HG03139 (cell line): ENCODE data around the gene TRIM38.

Experiments
- ATAC-seq: cut with Tn5 transposase; IDR thresholded peaks from one replicate; pipeline ENCODE4 v1.9.1; 2021; ENCODE audit not compliant: unreplicated experiment

TRIM38 gene

DNA sequence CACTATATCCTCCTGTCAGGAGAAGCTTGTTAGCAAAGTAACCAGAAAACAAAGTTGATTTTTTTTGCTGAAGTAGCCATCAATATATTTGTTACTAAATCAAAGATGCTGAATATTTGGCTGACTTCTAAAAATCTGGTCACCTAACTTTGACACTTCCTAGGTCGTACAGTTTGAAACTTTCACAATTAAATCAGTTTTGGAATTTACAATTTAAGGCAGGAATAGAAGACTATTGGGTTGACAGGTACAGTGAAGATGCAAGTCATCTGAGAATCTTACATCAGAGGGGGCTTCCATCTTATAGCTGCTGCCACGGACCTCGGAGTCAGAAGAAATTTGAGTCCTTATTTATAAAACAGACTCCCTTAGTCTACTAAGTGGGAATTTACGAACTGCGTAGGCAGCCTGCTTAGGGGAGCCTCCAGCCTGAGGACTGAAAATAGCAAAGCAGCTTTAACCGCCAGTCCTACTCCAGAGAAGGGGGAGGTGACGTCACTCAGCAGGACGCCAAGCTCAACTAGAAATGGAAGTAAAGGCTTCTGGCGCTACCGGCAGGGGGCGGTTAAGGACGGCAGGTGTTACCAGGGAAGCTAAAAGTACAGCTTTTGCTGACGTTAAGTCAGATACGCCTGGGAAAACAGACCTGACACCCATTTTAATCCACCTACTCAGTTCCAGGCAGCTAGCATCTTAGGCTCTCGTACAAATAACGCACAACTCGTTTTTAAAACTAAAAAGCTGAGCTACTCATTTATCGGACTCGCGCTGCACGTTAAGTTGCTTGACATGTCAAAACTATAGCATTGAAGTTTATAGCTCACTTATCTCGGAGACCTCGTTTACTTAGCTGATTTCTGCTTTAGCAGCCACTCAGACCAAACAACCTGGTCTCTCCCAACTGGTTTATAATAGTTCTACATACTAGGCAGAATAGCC is 63.6 kb downstream of the TRIM38 start:
- peak; percentile 32 for ATAC-seq

DNA sequence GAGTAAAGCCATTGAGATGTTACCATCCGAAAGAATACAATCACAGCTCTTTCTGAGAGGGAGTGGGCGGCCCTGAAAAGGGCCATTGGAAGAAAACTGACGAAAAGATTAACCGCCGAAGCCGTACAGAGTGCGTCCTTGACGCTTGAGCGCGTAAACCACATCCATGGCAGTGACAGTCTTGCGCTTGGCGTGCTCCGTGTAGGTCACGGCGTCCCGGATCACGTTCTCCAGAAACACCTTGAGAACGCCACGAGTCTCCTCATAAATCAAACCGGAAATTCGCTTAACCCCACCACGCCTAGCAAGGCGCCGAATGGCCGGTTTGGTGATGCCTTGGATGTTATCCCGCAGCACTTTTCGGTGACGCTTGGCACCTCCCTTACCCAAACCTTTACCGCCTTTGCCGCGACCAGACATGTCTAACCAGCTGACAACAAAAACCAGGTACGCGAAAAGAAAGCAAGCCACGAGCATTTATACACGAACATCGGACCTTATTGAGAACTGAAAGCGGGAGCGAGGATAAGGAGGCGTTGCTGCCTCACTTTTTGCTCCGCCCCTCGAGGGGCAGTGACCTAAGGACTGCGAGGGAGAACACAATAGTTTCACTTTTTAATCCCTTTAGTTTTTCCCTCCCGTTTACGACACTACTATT is 64.4 kb downstream of the TRIM38 start:
- ATAC-seq = peak; percentile 40

DNA sequence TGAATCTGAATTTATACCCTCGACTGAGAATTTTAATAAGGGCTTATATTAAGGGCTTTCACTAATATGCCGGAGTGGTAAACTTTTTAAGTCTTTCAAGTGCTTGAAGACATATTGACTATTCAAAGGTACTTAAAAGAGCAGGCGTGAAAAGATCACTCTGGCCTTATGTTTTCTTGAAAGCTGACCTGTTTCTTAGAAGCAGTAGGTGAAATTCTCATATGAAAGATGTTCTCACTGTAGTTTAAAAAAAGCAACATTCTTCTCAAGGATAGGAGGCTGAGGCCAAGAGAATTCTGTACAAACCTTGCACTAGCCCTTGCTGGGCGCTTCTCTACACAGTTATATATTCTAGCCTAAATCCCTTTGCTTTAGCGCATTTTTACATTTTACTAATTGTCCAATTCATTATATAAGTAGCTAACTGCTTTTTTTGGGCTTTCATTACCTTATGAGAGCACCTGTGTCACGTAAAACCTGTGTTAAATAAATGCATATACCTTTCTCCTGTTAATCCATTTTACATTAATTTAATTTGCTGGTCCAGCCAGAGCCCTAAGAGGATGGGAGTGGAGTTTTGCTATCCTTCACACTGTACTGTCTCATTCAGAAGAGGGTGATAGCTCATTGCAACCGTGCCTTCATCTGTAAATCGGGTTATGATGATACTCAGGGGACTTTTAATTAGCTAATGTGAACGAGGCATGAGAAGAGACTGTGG is 65.0 kb downstream of the TRIM38 start:
- ATAC-seq = no peak

DNA sequence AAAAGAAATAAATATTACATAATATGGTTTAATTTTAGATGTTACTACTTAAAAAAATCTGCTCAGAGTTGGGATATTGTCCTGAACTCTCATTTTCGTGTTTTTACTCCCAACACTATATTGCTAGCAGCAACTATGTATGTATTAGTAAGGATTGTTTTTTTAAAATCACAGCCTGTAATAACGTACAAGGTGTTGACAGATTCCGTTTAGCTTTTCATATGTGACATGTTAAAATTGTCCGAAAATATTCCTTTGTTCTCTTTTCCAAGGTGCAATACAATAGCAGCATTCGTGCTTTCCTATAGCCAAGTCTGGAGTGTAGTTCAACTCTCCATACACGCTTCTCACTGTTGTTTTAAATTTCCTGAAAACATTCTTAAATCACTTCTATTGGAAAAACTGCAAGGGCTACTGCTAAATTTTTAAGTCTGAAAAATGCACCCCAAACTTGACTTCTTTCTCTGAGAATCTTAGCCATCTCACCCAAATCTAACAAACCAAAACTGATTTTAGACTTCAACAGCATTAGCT is 65.7 kb downstream of the TRIM38 start:
- ATAC-seq = no peak

DNA sequence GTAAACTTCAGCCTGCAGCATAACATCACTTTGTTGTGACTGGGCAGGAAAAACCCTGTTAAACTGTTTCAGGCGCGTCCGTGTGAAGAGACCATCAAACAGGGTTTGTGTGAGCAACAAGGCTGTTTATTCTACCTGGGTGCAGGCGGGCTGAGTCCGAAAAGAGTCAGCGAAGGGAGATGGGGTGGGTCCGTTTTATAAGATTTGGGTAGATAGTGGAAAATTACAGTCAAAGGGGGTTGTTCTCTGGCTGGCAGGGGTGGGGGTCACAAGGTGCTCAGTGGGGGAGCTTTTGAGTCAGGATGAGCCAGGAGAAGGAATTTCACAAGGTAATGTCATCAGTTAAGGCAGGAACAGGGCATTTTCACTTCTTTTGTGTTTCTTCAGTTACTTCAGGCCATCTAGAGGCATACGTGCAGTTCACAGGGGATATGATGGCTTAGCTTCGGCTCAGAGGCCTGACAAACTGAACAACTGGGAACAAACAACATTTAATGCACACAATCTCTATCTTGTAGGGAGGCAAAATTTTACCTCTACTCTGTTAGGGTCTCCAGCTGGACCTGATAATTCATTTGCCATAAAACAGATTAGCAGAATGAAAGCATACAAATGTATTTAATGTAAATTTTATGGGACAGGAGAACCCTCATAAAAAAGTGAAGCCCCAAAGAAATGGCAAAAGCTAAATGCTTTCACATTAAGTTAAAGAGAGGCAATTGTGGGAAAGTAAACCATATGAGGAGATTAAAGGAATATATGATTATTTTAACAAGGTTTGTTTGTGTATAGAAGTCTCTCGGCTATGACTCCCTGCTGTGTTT is 66.4 kb downstream of the TRIM38 start:
- ATAC-seq = no peak

DNA sequence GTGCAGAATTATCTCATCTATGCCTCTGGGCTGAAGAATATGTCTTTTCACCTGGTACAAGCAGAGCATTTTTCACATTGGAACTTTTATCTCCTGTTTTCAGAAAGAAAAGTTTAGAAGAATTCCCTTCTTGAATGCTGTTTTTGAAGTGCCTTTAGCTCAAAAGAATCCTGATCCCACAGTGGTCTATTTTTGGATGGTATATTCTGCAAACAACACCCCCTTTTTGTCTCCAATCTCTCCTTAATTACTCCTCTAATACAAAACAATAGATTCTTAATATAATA is 66.9 kb downstream of the TRIM38 start:
- no peak for ATAC-seq

DNA sequence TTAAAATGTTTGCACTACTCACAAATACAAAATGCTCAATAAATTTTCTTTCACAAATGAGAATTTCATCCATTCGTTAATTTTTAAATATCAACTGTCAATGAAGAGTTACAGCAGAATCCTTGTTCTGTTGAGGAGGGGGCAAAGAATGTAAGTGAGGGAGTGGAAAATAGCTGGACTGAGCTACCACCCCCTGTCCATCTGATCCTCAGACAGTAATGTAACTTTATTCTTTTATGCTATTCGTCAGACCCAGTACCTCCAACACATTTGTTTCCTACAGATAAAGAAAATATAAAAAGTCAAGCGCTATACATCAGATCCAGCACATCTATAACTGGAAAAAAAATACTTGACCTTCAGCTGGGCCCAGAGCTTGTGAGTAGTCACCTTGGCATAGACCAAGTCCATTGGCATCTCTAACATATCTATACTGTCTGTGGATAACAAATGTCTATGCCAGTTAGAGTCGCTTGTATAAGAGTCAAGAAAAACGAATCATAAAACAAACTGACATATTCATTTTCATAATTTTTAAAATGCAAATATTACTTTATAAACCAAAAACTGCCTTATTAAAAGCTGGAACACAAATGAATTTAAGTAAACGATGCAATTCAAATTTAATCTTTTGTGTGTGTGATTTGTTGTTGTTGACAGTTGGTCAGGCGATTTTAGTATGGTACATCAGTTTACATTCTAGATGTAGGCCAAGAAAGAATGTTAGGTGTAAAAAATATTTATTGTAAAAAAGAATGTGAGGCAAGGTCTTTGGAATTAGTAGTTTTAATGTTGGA is 67.5 kb downstream of the TRIM38 start:
- no peak for ATAC-seq

DNA sequence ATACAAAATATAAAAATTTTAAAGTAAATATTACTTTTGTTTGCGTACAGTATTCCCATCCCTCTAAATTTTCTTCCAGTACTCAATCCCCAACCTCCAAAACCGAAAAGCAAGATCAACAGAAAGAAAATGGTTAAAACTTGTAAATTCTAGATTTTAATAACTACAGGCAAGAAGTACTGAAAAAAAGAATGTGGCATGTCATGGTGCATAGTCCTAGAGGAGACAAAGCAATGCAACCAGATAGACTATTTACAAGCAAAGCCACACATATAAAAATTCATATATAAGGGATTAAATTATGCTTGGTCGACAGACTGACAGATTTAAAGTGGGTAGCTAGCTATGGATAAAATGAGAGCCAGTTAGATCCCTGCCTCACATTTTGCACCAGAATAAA is 68.1 kb downstream of the TRIM38 start:
- no peak for ATAC-seq

DNA sequence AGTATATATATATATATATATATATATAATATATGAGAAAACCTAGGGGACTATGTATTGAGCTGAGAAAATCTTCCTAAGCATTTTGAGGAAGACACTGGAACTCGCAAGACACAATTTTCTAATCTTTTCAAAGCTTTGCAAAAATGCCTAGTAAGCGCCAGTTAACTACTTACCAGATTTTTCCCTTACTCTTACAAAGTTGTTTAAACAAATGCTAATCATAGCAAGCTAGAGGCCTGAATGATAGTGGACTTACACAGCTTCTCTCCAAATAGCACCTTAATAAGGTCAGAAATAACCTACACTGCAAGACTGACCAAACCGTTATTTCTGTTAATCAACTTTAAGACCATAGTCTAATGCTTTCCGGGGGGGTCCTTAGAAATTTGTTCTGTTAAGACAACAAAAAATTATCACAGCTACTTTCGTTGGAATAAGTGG is 68.6 kb downstream of the TRIM38 start:
- ATAC-seq = no peak

DNA sequence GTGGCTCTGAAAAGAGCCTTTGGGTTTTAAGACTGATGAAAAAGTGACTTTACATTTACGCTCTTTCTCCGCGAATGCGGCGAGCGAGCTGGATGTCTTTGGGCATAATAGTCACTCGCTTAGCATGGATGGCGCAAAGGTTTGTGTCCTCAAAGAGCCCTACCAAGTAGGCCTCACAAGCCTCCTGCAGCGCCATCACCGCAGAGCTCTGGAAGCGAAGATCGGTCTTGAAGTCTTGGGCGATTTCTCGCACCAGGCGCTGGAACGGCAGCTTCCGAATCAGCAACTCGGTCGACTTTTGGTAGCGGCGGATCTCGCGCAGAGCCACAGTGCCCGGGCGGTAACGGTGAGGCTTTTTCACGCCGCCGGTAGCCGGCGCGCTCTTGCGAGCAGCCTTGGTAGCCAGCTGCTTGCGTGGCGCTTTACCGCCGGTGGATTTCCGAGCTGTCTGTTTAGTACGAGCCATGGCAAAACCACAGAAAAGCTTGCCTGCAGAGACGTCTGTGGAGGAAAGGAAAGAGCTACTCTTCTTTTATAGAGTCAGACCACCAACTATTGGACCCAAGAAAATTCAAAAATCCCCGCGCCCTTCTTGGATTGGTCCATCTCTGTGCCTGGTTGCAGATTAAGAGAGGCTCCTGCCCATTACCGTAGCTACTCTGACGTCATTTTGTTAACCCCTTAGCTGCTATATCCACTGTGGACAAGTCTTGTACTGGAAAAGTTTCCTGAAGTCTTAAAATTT is 69.2 kb downstream of the TRIM38 start:
- peak; percentile 40 for ATAC-seq

DNA sequence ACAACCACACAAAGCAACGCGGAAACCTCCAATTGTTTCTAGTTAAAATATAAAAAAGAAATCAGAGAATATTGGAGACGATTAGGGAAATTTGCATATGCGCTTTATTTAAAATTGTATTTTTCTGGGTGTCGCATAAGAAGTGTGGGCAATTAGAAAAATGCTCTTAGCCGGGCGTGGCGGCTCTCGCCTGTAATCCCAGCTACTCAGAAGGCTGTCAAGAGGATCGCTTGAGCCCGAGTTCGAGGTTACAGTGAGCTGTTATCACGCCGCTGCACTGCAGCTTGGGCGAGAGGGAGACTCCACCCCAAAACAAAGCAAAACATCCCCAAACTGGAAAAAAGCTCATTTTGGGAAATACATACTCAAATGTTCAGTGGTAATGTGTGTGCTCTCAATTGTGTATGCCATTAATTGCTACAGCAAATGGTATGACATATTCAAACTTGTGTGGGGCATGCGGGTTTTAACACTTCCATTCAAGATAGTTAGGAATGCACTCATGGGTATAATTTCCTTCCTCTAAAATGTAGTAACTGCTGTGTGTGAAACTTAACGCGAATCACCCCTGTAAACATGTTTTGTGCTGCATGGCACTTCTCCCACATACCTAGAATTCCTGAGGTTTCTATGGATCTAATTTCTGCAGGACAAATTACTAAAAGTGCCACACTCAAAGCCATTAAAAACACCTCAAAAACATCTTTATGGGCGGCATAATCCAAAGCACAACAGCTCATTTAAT is 69.9 kb downstream of the TRIM38 start:
- ATAC-seq = no peak

DNA sequence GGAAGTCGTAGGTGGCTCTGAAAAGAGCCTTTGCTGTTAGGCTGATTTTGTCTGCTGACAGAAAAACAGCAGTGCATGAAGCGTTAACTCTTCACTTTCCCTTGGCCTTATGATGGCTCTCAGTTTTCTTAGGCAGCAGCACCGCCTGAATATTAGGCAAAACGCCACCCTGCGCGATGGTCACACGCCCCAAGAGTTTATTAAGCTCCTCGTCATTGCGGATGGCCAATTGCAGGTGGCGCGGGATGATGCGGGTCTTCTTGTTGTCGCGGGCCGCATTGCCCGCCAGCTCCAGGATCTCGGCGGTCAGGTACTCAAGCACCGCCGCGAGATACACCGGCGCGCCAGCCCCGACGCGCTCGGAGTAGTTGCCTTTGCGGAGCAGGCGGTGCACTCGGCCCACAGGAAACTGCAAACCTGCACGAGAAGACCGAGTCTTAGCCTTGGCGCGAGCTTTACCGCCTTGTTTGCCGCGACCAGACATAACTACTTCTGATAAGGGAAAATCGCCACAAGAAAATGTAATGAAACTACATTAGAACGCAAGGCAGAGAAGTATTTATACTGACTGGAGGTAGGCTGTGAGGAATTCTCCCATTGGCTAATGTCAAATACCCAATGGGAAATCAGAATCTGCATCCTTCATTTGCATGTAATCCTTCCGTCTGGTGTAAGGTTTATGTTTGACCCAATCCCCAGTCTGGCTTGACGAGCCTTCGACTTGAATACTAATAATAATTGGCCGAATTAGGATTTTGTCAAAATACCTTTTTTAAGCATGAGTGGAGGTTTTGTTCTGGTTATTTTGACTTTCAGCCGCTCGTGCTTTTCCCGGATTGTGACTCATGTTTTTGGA is 70.7 kb downstream of the TRIM38 start:
- ATAC-seq = peak; percentile 44

DNA sequence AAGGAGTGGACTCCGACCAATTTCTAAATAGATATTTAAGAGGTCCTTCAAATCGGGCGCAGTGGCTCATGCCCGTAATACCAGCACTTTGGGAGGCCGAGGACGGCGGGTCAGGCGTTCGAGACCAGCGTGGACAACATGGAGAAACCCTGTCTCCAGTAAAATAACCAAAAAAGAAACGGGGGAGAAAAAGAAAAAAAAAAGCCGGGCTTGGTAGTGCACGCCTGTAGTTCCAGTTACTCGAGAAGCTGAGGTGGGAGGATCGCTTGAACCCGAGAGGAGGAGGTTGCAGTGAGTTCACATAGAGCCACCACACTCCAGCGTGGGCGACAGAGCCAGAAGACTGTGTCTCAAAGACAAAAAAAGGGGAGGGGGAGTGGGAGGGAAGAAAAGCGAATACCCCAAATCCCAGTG is 71.3 kb downstream of the TRIM38 start:
- no peak for ATAC-seq

DNA sequence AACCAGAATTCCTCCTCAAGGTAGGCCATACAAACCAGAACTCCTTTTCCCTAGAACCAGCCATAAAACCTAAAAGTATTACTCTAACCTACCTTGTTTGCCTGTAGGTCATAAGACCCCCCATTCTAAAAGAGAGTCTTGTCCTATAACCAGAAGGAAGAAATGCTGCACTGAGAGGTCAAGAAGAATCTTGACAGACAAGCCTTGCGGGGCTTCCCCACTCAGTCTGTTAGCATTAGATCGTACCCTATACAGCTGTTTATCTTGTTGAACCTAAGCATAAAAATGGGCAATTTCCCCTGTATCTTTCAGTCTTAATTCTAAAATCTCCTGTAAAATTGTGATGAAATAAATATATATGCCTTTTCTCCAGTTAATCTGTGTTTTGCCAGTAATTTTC is 72.3 kb downstream of the TRIM38 start:
- no peak for ATAC-seq
